ENCODE results near the gene GYG2.
A peak's percentile ranks its signal among the peaks of the same experiment; 100 is the strongest.
"Not testable (repeated sequence)": the region's sequence is repeated elsewhere in the genome, so short reads cannot be mapped to it uniquely, and the experiment has no call there.

Gene GYG2

DNA sequence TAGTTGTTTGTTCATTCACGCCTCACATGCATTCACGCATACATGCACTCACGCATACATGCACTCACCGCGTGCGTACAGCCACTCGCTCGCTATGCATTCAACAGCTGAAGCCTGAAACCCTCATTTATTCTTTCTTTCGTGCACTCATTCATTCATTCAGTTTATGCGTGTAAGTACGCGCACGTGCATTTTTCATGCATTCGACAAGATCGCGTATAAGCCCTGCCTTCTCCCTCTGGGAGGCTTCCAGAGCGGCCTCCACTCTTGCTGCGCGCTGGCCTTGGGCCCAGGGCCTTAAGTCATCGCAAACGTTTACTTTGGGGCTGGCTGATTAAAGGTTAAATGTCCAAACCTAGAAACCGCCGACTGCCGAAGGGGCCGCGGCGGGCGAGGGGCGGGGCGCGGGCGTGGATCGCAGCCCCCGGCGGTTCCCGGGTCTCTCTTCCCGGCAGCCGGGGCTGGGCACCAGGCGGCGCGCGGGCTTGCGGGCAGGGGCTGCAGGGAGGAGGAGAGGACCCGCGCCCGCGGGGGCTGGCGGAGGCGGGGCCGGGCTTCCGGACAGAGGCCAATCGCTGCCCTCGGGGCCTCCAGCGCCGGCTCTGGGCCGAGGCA, at the start of gene GYG2:
Gene GYG2, plus strand, starts transcription at position 587 of the 615 bp plus-strand sequence. CDS start 1,259 bp downstream, outside the sequence.
- DNase-seq (ENCODE audit: low spot score): no peak

DNA sequence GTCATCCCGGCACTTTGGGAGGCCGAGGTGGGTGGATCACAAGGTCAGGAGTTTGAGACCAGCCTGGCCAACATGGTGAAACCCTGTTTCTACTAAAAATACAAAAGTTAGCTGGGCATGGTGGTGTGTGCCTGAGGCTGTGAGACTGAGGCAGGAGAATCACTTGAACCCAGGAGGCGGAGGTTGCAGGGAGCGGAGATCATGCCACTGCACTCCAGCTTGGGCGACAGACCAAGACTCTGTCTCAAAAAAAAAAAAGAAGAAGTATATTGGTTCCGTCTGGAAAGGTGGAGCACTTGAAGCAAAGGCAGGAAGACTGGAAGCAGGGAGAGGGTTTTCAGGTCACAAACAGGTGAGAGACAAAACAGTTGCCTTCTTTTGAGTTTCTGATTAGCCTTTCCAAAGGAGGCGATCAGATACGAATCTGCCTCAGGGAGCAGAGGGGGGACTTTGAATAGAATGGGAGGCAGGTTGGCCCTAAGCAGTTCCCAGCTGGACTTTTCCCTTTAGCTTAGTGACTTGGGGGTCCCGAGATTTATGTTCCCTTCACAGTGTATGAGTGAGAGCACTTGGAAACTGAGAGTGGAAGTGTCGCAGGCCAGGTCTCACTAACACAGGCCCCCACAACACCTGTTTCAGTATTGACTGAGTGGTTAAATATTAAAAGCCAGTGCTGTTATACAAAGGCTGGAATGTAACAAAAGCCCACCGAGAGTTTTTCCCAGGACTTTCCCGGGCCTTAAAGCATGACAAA, 48.1 kb upstream of the GYG2 start:
- not testable (repeated sequence) for DNase-seq (ENCODE audit: low spot score)

DNA sequence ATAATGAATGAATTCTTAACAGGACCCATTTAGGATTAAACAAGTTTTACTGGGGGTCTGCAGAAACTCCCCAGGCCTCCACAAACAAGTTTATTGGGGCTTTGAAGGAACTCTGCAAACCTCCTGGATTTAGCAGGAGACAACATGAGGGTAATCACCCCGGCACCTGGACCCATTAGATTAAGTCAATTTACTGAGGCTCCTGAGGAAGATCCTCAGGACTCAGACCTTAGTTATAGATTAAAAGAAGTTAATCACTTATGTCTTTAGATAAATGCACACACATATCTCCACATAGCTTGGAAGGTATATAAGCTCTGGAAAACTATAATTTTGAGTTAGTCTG, 47.5 kb upstream of the GYG2 start:
- DNase-seq (ENCODE audit: low spot score): no peak

DNA sequence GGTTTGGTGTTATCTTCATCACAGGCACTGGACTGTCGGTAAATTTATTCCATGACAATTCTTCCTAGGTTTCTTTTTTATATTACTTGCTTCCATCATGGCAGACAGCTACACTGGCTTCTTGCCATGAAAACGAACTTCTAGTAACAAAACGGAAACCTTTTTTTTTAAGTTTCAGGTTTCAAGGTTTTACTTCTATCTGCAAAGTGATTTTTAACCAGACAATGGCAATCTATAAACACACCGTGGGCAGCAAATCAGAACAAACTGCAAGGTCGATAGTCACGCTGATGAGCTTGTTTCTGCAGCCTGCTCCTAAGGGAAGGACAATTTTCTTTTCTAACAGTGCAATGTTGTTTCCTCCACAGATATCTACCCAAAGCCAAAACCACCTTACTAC, 47.0 kb upstream of the GYG2 start:
- DNase-seq (ENCODE audit: low spot score): no peak

DNA sequence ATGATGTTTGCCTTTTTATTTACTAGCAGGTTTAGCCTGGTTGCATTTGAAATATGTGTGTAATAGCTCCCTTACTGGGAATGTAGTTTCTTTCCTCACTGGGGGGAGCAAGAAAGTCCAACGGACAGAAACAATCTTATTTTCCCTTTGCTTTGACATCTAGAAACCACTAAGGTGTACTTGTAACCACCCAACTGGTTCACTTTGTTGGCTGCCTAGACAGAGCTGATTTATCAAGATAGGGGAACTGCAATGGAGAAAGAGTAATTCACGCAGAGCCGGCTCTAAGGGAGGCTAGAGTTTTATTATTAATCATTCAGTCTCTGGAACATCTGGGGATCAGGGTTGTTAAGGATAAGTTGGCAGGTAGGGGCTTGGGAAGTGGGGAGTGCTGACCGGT, 46.6 kb upstream of the GYG2 start:
- no peak for DNase-seq (ENCODE audit: low spot score)

DNA sequence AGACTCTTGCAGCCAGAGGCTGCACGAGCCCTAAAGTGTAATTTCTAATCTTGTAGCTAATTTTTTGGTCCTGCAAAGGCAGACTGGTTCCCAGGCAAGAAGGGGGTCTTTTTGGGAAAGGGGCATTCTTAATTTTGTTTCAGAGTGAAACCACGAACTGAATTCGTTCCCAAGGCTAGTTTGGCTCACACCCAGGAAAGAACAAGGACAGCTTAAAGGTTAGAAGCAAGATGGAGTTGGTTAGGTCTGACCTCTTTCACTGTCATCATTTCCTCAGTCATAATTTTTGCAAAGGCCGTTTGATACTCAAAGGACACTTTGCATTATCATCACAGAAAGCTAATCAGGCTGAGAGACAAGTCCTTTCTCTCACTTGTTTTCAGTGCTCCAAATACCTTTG, 46.0 kb upstream of the GYG2 start:
- no peak for DNase-seq (ENCODE audit: low spot score)

DNA sequence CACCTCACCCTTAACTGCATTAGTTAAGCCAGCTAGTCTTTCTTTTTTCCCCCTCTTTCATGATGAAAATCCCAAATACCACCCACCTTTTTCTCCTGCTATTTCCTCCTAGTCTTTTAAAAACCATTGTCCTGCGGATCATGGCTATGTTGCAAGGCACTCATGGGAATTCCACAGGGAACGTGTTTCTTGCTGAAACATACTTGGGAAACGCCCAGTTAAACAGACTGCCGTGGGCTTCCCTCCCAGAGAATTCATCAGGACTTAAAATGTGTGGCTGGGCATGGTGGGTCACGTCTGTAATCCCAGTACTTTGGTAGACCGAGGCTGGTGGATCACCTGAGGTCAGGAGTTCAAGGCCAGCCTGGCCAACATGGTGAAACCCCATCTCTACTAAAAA, 44.7 kb upstream of the GYG2 start:
- no peak for DNase-seq (ENCODE audit: low spot score)

DNA sequence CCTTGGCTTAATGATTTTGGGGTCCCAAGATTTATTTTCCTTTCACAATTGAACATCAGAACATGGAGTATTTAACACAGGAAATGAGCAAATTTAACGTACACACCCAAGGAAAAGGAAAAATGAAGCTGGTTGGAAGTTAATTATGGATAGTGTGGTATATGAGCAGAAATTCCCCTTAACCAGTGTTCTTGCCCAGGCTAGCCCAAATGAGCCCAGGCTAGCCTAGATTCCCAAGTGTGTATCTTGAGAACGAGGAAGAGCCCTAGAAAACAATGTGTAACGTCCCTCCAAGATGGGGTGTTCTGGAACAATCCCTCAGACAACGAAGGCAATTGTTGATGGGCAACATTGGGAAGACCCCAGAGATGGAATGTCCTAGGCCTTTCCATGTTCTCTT, 43.2 kb upstream of the GYG2 start:
- DNase-seq (ENCODE audit: low spot score): no peak

DNA sequence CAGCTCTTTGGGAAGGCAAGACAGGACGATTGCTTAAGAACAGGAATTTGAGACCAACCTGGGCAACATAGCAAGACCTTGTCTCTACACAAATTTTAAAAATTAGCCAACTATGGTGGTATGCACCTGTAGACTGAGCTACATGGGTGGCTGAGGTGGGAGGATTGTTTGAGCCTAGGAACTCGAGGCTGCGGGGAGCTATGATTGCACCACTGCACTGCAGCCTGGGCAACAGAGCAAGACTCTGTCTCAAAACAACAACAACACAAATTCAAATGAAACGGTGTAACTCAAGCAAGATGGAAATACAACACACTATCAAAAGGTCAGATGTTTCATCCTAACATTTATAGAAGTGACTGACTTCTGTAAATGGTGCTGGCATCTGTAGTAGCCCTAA, 39.8 kb upstream of the GYG2 start:
- DNase-seq (ENCODE audit: low spot score): no peak

DNA sequence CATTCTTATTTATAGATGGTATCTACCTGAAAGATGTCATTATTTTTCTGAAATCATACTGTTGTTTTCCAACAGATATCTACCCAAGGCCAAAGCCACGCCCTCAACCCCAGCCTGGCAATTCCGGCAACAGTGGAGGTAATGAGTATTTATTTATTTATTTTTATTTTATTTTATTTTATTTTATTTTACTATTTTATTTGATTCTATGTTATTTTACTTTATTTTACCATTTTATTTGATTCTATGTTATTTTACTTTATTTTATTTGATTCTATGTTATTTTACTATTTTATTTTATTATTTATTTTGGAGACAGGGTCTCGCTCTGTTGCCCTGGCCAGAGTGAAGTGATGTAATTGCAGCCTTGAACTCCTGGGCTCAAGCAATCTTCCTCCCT, 39.2 kb upstream of the GYG2 start:
- no peak for DNase-seq (ENCODE audit: low spot score)

DNA sequence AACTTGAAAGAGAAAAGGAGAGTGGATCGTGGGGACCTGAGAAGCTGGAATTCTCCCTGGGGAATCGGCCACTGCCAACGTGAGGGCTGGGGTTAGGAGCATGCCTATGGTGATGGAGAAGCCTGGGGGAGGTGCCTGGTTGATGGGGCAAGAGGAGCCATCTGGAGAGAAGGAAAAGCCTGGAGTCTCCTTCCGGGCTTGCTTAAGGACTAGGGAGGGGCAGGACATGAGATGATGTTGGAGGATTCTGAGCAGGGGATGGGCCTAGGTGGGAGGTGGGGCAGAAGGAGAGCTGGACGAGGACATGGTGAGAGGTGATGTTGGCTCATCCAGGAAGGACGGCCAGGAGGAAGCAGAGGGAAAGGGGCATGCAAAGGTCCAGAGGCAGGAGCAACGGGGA, 35.0 kb upstream of the GYG2 start:
- DNase-seq (ENCODE audit: low spot score): no peak

DNA sequence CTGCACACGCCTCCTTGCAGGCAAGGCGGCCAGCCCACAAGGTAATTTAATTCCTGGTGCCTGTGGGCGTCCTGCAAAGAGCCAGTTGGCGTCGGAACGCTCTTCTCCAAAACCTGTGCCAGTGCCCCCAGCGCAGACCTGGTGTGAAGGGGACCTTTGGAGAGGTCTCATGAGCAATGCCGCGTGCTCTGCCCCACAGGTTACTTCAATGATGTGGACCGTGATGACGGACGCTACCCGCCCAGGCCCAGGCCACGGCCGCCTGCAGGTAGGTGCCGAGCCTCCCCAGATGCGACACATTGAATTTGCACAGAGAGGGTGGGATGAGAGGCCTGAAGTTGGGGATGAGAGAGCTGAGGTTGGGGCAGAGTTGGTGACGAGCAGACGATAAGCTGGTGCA, 34.4 kb upstream of the GYG2 start:
- DNase-seq (ENCODE audit: low spot score): no peak

DNA sequence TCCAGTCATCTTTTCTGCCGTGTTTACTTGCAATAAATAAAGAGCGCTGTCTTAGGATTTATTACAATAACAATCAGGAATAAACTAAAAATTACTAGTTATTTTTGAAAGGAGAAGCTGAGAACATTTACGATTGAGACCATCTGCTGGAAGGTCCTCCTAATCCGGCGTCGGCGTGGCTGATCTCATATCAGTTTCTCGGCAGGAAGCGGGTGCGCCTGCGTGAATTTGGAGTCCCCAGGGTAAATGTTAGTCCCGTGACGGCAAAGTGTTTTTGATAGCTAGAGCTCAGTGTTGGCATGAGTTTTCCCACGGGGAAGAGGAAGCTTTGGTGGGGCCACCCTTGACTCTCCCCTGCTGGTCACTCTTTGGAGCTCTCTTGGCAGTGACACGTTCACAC, 31.9 kb upstream of the GYG2 start:
- not testable (repeated sequence) for DNase-seq (ENCODE audit: low spot score)

DNA sequence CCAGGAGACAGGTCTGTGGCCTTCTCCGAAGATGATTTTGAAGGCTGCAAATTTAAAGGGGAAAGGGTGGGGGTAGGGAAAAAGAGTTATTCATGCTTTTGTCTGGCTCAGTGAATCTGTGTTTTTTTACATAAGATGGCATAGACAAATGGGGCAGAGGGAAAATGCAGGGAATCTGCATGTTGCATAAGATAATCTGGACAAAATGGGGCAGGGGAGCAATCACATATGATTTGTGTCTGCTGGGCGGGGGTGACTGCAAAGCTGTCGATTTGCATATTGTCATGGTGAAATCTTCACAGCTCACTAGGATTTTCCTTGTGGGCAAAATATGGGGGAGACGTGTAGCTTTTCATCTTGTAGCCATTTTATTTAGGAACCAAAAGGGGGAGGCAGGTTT, 29.4 kb upstream of the GYG2 start:
- no peak for DNase-seq (ENCODE audit: low spot score)

DNA sequence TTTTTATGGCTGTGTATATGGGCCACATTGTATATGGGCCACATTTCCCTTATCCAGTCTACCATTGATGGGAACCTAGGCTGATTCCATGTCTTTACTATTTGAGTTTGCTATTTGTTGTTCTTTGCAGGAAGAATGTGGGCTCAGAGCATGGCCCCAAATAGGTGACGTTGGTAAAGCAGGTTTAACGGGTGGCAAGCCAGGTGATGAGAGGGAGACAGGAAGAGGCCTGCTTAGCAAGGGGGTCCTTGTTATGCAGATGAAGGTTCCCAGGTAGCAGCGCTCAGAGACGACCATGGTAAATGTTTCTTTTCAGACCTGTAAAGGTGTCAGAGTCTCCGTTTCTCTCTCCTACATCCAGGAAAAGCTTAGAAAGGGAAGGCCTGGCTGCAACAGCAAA, 28.8 kb upstream of the GYG2 start:
- DNase-seq (ENCODE audit: low spot score): not testable (repeated sequence)

DNA sequence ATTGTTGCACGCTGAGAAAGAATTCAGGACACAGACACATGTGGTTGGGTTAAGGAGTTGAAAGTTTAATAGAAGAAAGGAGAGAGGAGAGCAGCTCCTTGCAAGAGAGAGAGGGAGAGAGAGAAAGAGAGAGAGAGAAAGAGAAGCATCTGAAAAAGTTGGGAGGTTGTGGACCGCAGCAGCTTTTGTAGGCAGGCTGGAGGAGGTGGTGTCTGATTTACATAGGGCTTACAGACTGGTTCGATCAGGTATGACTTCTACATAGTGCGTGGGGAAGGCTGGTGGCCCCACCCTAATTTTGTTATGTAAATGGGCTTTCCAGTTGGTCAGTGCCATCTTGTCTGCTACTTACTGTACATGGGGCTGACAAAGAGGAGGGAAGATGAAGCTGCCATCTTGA, 27.5 kb upstream of the GYG2 start:
- DNase-seq (ENCODE audit: low spot score): no peak

DNA sequence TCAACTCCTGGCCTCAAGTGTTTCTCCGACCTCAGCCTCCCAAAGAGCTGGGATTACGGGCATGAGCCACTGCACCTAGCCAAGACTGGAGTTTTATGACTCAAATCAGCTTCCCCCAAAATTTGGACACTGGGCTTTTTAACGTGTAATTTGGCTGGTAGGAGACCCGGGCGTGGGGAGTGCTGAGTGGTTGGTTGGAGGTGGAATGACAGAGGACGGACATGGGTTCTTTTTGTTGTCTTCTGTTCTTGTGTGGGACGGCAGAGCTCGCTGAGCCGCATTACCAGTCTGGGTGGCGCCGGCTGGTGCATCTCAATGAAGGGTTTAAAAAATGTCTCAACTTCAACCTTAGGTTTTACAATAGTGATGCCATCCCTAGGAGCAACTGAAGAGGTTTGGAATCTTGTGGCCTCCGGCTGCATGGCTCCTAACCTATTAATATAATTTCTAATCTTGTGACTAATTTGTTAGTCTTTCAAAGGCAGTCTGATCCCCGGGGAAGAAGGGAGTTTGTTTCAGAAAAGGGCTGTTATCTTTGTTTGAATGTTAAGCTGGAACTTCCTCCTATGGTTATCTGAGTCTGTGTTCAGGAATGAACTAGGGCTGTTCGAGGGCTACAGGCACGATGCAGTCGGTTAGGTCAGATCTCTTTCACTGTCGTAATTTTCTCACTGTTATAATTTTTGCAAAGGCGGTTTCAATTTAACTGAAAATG, 26.2 kb upstream of the GYG2 start:
- not testable (repeated sequence) for DNase-seq (ENCODE audit: low spot score)

DNA sequence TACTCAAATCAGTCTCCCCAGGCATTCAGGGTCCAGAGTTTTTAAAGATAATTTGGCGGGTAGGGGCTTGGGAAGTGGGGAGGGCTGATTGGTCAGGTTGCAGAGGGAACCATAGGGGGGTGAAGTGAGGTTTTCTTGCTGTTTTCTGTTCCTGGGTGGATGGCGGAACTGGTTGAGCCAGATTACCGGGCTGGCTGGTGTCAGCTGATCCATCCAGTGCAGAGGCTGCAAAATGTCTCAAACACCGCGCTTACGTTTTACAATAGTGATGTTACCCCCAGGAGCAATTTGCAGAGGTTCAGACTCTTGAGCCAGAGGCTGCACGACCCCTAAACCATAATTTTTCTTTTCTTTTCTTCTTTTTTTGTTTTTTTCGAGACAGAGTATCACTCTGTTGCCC, 25.2 kb upstream of the GYG2 start:
- not testable (repeated sequence) for DNase-seq (ENCODE audit: low spot score)

DNA sequence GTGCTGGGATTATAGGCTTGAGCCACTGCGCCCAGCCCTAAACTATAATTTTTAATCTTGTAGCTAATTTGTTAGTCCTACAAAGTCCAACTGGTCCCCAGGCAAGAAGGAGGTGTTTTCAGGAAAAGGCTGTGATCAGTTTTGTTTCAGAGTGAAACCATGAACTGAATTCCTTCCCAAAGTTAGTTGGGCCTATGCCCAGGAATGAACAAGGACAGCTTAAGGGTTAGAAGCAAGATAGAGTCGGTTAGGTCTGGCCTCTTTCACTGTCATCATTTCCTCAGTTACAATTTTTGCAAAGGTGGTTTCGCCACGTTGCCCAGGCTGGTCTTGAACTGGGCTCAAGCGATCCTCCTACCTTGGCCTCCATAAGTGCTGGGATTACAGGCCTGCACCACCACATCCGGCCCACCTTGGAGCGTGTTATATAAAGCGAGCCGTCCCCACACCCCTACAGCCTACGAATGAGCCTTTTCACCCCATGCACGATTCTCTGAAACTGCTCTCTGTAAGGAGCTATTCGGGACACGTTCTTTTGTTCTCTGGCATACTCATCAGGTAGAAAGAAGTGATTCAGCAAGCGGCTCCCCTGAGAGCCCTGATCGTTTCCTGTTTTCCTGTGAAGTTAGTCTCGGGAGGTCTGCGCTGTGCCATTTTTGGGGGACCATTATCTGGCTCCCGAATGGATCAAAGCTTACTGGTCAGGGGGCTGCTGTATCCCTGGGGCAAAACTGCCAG, 24.5 kb upstream of the GYG2 start:
- not testable (repeated sequence) for DNase-seq (ENCODE audit: low spot score)

DNA sequence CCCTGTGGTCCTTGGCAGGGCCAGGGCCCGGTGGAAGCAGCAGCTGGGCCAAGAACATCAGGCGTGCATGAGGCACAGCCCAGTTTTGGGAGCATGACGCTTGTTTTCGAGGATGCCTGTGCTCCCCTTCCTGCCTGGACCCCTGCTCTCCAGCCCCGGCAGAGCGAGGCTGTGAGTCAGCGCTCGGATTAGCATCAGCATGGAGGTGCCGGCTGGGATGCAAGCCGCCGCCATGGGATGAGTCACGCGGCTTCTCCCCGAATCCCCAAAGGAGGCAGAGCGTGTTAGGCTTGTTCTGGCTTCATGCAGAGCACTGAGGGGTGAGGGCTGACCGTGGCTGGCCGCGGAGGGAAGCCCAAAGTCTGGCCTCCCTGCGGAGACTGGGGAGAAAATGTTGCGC, 23.9 kb upstream of the GYG2 start:
- not testable (repeated sequence) for DNase-seq (ENCODE audit: low spot score)

DNA sequence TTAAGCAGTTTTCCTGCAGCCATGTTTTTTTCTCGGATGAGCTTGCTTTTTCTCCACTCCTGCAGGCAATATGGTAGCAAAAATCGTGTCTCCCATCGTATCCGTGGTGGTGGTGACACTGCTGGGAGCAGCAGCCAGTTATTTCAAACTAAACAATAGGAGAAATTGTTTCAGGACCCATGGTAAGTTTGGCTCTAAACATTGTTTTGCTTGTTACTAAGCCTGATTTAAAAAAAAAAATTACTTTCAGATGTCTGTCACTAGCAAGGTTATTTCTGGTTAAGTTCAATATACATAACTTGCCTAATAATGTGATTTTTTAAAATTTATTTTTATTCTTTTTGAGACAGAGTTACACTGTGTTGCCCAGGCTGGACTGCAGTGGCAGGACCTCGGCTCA, 17.5 kb upstream of the GYG2 start:
- no peak for DNase-seq (ENCODE audit: low spot score)

DNA sequence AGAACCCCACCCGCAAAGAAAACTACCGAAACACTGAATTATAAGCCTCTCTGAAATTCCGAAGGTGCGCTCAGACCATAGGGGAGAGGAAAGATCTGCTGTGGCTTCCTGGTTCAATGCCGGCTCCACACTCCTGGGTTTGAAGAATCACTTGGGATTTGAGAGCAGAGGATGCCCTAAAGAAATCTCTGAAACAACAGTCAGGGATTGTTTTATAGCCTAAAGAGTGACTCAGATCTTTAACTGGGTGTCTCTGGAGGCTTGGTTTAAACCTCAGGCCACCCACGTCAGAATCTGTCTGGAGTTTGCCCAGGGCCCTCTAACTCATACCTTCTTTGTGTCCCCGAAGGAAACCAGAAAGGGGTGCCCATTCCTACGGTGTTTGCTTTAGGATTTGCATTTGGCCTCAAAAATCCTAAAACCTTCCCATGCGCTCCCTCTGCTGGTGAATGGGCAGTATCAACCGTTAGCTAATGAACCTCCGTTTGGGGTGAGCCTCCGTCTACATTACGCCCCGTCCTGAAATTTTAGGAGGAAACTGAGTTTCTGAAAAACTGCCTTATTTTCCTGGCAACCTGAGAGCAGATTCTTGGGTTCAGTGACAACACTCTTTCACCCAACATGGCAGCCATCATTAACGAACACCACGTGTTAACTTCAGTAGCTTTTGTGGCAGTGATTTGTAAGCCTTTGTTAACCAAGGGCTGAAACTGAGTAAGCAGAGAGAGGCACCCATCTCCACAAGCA, 16.4 kb upstream of the GYG2 start:
- DNase-seq (ENCODE audit: low spot score): peak; percentile 7
